GM21526 (cell line): ENCODE measurements around the gene CEP162.
"Not testable (repeated sequence)": the region's sequence is repeated elsewhere in the genome, so short reads cannot be mapped to it uniquely, and the experiment has no call there.

ENCODE experiments used
- ATAC-seq: cut with Tn5 transposase; IDR thresholded peaks from one replicate; pipeline ENCODE4 v1.9.1; 2021; ENCODE audit warnings: moderate library complexity; ENCODE audit not compliant: unreplicated experiment, low FRiP score

Gene CEP162

DNA sequence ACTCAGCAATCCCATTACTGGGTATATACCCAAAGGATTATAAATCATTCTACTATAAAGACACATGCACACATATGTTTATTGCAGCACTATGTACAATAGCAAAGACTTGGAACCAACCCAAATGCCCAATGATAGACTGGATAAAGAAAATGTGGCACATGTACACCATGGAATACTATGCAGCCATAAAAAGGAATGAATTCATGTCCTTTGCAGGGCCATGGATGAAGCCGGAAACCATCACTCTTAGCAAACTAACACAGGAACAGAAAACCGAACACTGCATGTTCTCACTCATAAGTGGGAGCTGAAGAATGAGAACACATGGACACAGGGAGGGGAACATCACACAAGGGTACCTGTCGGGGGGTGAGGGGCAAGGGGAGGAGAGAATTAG is 63.1 kb downstream of the CEP162 start:
- not testable (repeated sequence) for ATAC-seq

DNA sequence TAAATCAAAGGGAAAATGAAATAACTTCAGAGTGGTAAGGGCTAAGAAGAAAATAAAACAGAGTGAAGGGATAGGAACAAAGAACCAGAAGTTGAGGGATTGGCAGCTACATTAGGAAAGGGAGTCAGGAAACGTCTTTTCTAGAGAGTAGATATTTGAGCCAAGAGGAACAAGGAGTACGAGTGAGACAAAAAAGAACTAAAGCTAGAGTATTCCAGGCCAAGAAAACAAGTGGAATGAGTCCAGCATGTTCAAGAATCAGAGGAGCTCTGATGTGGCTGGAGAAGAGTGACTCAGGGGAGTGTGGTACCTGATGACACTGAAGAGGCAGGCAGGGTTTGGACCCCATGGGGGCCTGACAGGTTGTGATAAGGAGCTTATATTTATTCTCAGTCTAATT is 66.3 kb downstream of the CEP162 start:
- ATAC-seq = no peak

DNA sequence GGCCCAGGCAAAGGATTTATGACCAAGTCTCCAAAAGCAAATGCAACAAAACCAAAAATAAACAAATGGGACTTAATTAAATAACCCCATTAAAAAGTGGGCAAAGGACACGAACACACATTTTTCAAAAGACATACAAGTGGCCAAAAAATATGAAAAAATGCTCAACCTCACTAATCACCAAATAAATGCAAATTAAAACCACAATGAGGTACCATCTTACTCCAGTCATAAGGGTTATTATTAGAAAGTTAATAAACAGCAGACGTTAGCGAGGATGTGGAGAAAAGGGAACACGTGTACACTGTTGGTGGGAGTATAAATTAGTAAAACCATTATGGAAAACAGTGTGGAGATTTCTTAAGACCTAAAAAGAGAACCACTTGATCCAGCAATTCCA is 71.1 kb downstream of the CEP162 start:
- no peak for ATAC-seq

DNA sequence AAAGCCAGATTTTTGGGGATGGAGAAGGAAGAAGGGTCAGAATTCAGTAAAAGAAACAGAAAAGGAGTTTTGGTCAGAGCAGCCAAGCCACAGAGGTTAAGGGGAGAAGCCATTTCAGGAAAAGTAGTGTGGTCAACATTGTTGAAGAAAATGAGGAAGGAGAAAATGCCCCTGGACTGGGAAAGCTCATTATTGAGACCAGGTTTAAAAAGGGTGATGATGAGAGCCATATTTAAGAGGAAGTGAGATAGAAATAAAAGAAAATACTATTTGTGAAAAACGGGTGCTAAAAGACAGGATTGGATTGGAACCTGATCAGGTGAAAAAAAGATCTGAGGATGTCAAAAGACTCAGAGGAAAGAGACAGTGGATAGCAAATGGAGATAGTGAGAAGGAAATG is 75.8 kb downstream of the CEP162 start:
- no peak for ATAC-seq

DNA sequence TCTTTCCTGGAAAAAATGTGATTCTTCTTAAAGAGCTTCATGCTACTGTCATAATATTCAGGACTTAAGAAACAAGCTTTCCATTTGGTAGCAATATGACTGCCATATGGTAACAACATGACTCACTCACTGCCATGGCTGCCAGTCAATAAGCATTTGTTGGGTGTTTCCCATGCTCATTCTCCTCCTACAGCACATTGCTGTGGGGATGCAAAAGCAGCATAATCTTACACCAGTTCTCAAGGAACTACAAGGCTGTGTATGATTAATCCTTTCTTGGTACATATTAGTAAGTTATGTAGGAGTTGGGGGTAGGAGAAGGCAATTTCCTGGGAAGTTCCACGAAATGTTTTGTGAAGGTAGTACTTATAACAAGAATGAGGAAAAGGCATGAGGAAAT is 76.7 kb downstream of the CEP162 start:
- no peak for ATAC-seq

DNA sequence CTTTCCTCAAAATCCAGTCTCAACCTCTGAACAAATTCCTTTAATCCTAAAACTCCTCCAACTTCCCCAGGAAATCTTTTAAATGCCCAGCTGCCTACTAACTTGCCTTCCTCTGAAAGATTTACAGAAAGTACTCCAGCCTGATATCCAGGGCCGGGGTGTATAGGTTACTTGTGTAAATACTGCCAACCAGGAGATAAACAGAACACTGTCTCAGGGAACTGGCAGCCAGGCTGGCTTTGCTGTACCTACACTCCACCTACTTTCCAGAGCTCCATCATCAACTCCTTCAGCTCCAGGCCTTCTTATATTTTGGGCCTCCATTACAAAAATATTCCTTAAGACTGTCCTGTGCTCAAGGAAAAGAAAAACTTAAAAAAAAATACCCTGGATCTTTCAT is 85.9 kb downstream of the CEP162 start:
- no peak for ATAC-seq

DNA sequence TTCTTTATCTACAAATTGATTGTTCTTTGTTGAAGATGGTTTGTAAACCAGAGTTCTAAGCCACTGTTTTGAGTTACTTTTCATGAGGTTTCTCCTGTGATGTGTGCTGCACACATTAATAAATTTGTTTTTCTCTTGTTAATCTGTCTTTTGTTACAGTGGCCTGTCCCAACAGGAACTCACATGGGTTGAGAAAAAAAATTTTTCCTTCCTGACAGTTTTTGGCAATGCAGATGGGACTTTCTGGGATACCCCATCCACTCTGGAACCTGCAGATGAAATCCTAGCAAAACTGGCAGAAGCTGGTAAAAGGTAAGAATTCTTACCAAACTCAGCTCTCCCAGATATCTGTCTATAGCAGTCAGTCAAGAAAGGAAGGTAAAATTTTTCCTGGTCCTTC is 88.1 kb downstream of the CEP162 start:
- ATAC-seq = no peak

DNA sequence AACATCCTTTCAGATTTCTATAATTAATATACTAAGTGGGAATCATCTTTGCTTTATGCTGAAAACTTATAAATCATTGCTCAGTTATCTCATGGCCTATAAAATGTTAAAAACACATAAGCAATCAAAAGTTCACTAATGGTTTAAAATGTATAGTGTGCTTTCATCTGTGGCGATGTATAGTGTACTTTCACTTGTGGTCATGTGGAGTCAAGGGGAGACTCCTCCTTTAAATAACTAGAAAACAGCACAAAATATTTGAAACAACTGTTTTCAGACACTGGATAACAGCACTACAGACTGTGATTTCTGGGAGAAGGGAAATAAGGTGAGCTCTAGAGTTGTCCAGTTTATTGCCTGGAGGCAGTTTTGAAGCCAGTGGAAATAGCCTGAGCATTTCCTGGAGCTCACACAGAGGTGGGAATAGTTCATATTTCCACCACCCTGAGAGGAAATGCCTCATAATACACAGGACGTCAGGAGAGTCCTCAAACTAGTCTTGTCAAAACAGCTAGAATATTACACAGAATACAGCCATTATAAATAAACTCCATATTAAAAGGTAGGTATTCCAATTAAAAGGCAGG is 89.4 kb downstream of the CEP162 start:
- no peak for ATAC-seq

DNA sequence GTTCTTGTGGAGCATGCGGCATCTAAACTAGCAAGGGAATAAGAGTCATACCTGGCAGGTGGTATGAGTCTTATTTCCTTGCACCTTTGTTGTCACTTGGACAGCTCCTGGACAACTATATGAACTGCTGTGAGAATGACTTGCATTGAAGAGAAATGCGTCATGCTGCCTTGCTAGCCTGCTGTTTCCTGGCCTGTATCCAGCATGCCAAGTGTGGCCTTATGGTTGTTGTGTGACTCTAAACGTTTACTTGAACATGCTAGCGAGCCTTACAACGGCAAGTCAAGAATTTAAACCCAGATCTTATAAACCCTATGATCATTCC is 90.4 kb downstream of the CEP162 start:
- ATAC-seq = no peak

DNA sequence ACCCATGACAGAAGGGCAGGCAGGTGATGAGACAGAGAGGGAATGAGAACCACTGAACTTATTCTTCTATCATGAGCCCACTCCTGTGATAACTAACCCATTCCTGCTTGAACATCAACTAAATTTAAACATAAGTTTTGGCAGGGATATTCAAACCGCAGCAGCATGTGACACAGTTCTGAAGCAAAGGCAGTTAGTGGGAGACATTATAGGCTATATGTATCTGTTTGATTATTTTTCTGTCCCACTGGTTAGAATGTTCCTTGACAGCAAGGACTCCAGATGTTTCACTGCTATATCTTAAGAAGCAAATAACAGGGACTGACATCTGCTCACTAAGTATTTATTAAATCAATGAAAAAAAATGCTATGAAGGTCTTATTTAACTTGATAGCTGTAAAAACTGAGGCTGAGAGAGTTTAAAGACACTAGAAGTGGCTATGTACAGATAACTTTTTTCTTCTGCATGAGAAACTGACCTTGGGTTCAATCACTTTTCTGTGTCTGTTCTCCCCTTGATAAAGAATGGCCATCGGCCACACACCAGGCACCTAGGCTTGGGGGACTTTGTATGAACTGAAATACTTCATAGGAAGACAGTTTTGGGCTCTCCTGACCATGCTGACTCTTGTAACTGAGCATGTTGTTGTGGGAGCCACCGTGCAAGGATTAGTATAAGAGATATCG is 90.9 kb downstream of the CEP162 start:
- no peak for ATAC-seq

DNA sequence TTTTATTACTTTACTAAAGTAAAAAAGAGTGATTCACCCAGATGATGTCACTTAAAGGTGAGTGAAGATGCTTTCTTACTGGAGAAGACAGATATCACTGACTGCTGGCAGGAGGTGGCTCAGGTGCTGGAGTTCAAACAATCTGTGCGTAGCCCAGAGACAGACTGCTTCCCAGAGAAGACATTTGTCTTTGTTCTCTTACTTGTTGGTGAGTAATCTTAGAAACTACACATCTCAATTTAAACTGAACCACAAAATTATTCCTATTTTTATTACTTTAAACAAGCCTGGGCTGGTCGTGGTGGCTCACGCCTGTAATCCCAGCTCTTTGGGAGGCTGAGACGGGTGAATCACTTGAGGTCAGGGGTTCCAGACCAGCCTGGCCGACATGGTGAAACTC is 92.2 kb downstream of the CEP162 start:
- no peak for ATAC-seq

DNA sequence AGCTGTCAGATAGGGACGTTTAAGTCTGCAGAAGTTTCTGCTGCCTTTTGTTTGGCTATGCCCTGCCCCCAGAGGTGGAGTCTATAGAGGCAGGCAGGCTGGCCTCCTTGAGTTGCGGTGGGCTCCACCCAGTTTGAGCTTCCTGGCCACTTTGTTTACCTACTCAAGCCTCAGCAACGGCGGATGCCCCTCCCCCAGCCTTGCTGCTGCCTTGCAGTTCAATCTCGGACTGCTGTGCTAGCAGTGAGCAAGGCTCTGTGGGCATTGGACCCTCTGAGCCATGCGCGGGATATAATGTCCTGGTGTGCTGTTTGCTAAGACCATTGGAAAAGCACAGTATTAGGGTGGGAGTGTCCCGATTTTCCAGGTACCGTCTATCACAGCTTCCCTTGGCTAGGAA is 94.1 kb downstream of the CEP162 start:
- not testable (repeated sequence) for ATAC-seq

DNA sequence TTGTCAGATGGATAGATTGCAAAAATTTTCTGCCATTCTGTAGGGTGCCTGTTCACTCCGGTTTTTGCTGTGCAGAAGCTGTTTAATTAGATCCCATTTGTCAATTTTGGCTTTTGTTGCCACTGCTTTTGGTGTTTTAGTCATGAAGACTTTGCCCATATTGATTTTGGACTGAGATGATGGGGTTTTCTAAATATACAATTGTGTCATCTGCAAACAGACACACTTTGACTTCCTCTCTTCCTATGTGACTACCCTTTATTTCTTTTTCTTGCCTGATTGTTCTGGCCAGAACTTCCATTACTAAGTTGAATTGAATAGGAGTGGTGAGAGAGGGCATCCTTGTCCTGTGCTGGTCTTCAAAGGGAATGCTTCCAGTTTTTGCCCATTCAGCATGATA is 97.9 kb downstream of the CEP162 start:
- not testable (repeated sequence) for ATAC-seq

DNA sequence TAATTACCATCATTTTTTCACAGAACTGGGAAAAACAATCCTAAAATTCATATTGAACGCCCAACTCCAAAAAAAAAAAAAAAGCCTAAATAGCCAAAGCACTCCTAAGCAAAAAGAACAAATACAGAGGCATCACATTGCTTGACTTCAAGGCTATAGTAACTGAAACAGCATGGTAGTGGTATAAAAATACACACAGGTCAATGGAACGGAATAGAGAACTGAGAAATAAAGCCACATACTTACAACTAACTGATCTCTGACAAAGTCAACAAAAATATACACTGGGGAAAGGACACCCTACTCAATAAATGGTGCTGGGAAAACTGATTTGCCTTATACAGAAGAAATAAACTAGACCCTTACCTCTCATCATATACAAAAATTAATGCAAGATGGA is 104.3 kb downstream of the CEP162 start:
- peak; percentile 63 for ATAC-seq

DNA sequence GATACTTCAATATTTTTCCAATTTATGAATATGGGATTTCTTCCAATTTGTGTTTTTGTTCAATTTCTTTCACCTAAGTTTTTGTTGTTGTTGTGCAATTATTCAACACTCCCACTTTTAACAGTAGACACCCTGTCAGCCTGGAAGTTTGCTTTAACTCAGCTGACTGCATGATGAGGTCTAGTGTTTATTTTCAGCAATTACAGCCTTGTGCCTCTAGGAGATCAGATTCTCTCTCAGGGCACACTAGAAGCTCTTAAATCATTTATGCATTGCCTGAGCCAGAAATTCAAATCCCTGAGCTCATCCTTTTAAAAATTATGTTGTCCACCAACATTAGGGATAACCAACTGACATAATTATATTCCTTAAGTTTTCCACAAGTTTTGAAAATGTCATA is 108.2 kb downstream of the CEP162 start:
- no peak for ATAC-seq

DNA sequence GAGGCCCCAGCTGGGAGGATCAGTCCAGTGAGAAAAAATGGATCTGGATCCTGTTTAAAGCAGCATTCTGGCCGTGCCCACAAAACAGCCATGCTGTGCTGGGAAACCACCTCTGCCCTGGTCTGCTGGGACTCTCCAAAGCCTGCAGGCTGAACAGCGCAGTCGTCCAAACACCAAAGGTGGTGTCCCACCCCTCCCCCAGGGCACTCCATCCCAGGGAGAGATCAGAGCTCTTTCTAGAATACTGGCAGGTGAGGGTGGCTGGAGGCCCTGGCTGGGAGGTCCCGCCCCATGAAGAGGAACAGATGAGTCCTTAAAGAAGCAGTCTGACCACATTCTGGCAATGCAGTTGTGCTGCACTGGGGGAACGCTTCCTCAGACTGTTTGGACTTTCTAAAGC is 109.3 kb downstream of the CEP162 start:
- no peak for ATAC-seq

DNA sequence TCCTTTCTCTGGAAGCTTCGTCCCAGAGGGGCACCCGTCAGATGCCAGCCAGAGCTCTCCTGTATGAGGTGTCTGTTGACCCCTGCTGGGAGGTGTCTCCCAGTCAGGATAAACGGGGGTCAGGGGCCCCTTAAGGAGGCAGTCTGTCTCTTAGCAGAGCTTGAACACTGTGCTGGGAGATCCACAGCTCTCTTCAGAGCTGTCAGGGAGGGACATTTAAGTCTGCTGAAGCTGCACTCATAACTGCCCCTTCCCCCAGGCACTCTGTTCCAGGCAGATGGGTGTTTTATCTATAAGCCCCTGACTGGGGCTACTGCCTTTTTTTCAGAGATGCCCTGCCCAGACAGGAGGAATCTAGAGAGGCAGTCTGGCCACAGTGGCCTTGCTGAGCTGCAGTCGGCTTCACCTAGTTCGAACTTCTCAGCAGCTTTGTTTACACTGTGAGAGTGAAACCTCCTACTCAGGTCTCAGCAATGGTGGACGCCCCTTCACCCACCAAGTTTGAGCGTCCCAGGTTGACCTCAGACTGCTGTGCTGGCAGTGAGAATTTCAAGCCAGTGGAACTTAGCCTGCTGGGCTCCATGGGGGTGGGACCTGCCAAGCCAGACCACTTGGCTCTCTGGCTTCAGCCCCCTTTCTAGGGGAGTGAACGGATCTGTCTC is 112.4 kb downstream of the CEP162 start:
- ATAC-seq = not testable (repeated sequence)

DNA sequence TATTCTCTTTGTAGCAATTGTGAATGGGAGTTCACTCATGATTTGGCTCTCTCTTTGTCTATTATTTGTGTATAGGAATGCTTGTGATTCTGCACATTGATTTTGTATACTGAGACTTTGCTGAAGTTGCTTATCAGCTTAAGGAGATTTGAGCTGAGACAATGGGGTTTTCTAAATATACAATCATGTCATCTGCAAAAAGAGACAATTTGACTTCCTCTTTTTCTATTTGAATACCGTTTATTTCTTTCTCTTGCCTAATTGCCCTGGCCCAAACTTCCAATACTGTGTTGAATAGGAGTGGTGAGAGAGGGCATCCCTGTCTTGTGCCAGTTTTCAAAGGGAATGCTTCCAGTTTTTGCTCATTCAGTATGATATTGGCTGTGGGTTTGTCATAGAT is 116.1 kb downstream of the CEP162 start:
- not testable (repeated sequence) for ATAC-seq

DNA sequence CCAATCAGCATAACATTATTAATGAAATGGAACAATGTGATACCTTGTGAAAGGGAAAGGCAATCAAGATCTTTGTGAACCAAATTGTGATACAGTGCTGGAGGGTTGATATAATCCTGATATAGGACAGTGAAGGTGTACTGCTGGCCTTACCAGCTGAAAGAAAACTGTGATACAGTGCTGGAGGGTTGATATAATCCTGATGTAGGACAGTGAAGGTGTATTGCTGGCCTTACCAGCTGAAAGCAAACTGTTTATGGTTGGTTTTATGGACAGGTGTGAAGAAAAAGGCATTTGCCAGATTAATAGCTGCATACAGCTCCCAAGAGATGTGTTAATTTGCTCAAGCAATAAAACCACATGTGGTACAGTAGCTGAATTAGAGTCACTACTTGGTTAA is 119.9 kb downstream of the CEP162 start:
- ATAC-seq = no peak

DNA sequence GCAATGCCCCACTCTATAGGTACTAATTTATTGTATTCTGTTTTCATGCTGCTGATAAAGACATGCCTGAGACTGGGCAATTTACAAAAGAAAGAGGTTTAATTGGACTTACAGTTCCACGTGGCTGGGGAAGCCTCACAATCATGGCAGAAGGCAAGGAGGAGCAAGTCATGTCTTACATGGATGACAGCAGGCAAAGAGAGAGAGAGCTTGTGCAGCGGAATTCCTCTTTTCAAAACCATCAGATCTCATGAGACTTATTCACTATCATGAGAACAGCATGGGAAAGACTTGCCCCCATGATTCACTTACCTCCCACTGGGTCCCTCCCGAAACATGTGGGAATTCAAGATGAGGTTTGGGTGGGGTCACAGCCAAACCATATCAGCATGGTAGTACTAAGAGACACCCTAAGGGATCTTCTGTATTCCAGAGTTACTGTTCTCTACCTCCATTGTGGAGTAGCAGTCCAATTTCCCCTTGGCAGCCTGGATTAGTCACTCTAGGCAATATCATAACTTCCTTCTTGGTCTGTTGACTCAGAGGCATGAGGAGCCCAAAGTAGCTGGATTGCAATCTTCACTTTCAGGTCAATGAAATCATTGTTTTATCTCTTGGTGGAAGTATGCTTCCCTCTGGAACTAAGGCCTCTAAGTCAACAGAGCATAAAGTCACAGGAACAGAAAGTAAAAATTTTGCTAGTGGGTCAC is 122.1 kb downstream of the CEP162 start:
- not testable (repeated sequence) for ATAC-seq

DNA sequence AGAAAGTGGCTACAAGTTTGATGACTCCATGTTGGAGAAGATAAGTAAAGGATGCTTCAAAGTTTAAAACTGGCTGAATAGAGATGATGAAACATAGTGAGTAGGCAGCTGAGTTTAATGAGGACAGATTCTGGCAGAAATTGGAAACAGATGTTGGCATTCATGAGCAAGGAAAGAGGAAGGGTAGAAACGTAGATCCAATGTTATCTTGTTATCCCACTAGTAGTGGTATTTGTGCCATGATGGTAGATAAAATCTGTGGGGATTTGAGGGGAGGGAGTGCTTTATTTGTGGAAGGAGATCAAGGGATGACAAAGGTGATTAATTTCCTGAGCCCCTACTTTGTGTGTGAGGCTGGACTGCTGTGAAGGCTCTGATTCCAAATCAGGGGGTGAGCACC is 124.4 kb downstream of the CEP162 start:
- no peak for ATAC-seq

DNA sequence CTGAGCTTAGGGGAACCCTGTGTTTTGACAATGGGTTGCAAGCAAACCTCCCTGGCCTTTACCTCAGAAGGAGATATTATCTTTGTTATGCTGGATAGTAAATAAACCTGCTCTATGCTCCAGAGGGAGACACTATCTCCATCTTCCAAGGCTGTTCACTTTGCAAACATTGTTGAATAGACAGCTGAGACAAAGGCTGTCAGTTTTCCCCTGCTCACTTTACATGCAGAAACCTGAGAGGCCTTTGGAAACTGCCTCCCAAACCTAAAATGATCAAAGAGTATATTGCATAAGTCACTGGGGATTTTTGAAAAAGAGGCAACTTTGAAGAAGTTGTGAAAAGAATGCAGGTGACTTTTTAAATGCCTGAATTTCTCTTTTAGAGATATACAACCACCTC is 132.3 kb downstream of the CEP162 start:
- ATAC-seq = no peak
